Measurements from ENCODE around the gene PCSK6.
"Not testable (repeated sequence)": the region's sequence is repeated elsewhere in the genome, so short reads cannot be mapped to it uniquely, and the experiment has no call there.

The PCSK6 gene

DNA sequence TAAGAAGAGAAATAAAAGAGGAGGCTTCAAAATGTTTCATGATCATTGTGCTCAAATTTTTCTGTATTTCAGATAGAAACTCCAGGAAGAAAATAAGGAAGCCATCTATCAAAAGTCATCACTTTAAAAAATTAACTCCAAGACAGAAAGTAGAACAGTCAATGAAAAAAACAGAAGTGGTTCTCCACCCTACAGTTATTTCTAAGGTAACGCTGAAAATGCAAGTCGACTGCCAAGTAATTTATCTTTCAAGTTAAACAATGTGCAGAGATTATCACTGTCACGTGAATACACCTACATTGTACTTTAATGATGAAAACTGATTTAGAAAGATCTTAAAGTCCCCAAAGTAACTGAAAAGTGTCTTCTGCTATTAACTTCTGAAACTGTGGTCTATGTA is 115.9 kb downstream of the PCSK6 start:
- no peak for DNase-seq

DNA sequence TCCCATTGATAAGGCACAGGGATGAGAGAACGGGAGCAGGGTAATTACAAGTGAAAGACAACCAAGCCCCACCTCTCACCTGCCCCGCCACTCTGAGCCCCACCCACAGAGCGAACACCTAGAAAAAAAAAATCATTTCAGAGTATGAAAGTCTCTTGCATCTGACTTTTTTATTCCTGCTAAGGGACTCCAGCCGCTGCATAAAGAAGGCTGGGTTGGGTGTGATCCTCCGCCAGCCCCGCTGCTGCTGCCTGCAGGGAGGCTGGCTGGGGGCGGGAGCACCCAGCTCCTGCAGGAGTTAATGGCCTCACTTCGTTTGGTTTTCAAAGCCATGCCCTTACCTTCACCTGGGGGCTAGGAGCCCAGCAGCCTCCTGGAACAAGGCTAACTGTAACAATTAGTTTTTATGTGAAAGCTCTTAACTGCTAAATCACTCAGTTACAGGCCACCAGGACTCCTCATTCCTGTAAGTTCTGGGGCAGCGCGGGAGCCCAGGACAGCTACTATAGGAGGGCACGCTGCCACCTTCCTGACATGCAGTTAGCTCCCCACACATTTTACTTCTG is 116.5 kb downstream of the PCSK6 start:
- DNase-seq, result no peak

DNA sequence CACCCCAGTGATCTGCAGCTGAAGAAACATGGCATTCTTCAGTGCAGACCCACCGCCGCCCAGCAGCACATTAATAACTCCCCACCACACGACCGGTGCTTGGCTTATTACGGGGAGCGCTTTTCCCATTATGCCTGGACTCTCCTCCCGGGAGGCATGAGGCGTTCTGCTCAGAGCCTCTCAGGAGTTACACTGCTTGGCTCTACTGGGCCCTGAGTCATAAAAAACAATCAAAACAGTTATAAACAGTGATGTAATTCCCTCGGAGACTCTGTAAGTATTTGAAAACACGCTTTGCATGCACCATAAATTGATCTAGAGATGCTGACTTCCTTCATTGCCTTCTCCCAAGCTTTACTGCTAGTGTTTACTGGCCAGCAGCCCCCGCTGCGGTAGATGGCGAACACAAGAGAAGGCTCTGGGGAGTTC is 117.3 kb downstream of the PCSK6 start:
- DNase-seq, result no peak

DNA sequence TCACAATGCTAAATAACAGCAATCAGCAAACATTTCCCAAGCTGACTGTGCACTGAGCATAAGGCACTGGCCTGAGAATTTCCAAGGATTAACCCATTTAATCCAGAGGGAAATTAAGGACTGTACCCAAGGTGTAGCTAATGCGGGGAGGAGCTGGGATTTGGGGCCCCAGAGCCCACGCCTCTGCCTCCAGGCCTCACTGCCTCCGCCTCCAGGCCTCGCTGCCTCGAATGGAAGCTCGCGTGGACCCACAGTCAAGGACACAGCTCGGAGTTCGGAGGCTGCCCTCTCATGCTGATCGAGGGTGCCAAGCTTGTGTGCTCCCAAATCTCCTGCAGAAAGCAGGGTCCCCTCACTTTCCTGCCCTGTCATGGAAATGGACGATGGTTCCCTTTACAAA is 118.0 kb downstream of the PCSK6 start:
- no peak for DNase-seq

DNA sequence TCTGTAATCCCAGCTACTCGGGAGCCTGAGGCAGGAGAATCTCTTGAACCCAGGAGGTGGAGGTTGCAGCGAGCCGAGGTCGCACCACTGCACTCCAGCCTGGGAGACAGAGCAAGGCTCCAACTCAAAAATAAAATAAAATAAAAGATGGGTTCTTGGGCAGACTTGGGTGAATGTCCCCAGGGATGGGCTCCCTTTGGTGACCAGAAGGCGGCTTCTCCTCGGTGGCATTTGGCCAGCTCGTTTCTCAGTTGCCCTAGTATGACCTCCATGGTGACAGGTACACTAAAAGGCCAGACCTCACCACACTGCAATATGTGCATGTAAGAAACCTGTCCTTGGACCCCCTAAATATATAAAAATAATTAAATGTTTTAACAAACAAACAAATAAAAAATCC is 118.4 kb downstream of the PCSK6 start:
- no peak for DNase-seq

DNA sequence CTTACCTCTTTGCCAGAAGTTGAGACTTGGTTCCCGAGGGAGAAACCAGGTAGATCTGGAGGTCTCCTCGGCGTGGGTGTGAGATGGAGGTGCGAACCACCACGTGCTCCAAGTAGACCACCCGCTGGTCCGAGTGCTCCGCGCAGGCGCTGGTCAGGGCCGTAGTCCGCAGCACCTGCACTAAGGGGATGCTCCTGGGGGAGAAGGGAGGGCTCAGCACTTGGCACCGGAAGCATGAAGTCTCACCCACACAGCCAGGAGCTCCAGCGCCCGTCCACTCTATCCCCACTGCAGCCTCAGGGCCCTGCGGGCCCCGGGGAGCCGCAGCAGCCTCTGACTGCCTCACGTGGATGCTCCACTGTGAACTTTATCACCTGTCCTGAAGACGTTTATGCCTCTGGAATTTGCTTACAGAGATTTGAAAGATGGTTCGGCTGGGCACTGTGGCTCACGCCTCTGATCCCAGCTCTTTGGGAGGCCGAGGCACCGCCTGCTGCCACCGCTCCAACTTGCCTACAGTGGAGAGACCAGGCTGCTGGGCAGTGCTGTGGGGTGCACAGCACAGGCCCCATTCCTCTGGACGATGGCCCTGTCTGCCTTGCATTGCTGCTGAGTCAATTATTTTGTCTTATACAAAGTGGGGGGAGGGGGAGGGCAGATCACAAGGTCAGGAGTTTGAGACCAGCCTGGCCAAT is 119.0 kb downstream of the PCSK6 start:
- DNase-seq, result no peak

DNA sequence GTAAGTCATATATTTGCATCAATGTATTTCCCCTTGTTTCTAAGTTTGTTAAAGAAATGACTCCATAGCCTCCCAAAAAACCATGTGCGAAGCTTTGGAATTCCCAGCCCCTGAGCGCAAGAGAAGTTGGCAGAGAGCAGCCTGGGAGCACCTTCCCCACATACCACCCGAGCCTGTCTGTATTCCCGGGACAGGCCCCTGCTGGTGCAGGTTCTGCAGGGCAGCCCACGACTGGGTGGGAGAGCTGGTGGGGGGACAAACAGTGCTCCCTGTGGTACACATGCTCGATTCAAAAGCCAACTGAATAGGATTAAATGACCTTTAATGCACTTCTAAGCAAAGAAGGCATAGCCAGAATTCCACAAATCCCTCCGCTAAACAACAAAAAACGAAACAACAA is 119.8 kb downstream of the PCSK6 start:
- DNase-seq, result no peak

DNA sequence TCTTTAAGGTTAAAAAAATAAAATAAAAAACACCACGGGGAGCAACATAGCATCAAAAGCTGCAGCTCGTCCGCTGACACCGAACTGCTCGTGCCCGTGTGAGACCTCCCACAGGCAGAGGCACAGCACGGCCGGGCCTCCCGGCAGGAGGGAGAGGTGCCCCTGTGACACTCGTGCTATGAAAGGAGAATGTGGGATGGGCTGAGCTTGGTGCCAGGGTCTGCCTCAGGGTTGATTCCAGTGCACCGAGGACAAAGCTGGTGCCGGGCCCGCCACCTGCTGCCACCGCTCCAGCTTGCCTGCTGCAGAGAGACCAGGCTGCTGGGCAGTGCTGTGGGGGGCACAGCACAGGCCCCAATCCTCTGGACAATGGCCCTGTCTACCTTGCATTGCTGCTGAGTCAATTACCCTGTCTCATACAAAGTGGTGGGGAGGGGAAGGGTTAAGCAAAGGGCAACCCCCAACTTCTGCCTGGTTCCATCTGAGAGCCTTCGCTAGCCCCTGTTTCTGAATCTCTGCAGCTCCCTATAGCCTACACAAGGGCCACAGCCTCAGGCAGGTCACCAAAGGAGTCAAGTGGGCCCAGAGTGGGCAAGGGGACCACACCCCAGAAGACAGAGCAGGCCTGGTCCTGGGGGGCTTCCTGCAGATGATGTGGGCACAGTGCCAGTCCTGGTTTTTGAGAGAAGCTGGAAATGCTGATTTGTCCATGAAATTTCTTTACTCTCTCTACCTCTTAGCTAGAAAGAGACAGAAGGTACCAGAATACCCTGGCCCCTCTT is 120.5 kb downstream of the PCSK6 start:
- DNase-seq, result no peak

DNA sequence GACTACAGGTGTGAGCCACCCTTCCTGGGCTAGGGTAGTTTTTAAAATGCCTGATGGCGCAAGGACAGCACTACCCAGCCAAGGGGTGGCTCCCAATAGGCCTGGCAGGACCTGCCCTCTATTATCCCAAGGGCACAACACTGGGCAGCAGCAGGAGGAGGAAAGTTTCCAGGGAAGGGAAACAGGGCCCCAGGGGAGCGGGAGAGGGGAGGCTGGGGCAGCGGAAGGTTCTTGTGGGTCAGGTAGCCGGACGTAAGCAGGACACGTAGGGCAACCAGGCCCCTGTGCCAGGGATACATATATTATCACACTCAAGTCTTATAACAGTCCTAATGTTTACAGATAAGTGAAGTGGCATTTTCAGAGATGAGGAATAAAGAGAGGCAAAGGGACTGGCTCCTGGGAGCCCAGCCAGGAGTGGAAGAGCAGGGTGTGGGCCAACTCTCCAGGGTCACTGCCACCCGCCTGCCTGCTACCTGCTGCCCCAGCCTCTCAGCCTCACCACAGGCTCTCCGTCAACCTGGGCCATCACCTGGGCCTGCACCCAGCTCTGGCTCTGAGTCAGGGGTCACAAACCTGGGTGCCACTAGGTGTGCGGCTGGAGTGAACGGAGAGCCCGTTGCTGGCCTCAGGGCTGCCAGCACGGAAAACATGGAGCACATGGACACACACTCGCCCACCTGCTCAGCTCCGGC is 121.3 kb downstream of the PCSK6 start:
- DNase-seq, result no peak

DNA sequence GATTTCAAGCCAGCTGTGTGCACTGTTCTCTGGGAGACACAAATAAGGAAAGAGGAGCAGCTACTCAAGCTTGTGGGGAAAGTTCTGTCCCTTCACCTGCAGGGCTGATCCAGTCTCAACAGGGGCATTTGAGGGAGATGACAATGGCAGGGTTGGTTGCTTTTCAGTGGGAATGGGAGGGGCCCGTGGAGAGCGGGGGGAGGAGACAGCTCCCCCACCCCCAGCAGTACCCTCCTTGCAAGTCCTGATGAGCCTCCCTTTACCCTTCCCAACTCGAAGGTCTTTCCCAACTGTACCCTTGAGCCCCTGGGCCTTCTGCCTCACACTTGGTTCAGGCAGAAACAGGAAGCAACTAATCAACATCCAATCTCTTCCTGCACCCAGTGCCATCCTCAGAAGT is 122.7 kb downstream of the PCSK6 start:
- DNase-seq, result no peak

DNA sequence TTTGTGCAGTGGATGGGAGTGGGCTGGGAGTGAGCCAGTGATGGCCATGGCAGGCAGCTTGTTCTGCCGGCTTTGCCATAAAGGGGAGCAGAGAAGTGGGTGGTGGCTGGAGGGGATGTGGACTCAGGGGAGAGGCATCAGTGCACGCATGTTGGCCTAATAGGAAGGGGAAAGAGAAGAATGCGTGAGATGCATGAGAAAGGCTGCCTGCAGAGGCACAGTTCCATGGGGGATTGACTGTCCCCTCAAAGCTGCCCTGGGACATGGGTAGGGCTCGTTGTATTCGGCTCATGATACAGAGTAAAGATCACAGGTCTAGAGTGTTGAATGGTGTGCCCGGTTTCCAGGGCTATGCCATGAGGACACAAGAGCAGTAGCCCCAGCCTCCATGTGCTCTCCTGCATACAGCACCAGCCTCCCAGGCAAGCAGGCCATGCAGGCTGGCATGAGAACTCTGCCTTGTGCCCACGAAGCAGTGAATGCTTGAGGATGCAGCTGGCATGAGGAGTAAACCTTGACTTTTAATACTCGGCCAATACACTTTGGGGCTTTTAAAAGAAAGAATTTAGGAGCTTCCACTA is 126.4 kb downstream of the PCSK6 start:
- no peak for DNase-seq

DNA sequence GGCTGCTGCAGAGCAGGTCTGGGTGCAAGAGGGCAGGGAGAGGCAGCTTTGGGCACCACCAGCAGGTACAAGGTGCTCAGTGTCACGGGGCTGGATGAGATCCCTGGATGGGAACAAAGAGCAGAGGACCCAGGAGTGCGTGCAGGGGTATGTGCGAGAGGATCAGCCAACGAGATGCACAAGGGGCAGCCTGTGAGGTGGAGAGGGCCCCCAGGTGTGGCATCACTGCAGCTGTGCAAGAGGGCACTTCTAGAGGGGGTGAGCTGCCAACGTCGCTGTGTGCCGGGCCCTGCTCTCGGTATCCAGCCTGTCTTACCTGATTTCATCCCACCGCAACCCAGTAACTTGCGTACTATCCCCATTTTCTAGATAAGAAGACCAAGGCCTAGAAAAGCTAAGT is 127.1 kb downstream of the PCSK6 start:
- no peak for DNase-seq

DNA sequence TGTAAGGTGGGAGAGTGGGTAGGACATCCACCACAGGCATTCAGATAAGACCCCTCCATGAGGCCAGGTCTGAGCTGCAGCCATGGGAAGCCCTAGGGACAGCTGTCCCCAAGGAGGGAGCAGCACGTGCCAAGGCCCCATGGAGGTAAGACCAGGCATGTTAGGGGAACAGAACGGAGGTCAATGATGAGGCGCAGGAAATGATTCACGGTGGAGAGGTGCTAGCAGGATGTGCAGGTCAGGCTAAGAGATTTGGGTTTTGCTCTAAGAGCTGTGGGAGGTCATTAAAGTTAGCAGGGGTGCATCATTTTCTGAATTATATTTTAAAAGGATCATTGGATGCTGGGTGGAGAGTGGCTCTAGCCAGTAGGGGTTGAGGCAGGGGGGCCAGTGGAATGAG is 128.1 kb downstream of the PCSK6 start:
- DNase-seq, result no peak

DNA sequence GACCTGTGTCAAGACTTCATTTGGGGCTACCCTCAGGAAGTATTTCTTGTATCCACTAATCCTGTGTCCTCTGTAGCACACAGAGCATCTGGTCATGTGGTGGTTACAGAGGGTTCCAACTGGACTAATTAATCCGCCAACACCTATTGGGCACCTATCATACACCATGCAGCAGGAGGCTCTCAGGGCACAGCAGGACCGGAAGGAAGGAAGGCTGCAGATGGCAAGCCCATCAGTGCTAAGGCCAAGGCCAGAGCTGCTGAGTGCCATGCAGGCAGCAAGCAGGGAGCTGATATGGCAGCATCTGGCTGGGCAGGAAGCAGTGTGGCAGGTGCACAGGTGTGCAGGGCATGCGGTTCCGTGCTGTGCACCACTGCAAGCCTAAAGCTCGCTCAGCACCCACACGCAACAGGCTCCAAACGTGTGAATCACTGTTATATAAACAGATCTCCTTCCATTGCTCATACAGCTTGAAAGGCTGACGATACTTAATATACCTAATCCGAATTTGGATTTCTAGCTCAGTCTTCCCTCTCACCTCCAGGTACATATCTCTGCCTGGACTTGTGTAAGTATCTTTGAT is 130.1 kb downstream of the PCSK6 start:
- DNase-seq, result no peak

DNA sequence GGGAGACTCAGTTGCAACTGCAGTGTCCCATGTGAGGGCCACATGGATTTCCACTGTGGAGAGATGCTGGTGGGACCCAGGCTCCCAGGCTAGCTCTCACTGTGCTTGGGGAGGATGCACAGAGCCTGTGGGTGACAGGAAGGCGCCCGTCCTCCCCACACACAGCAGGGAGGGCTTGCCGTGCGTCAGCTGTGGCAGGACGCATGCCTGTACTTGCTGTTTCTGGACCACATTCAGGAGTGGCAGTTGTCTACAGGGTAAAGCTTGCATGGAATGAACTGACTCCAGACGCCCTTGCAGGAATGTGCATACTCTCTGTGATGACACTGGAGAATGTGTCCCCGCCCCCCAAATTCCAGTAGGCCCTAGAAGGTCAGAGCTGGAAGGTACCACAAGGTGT is 130.6 kb downstream of the PCSK6 start:
- no peak for DNase-seq

DNA sequence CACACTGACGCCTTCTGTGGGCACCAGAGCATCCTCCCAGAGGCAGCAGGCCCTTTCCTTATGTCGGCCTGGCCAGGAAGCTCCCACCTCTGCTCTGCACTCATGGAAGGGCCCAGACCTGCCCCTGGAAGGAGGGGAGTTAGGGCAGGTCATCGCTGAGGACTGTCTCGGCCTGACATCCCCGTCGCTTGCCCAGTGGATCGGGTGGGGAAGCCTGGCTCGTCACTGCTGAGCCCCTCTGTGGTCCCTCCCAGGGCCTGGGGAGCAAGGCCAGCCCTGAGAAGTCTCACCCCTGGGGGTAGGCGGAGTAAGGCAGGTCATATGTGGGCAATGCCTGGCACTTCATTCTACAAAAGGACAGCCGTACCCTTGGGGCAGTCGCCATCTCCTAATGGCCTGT is 131.6 kb downstream of the PCSK6 start:
- DNase-seq, result no peak

DNA sequence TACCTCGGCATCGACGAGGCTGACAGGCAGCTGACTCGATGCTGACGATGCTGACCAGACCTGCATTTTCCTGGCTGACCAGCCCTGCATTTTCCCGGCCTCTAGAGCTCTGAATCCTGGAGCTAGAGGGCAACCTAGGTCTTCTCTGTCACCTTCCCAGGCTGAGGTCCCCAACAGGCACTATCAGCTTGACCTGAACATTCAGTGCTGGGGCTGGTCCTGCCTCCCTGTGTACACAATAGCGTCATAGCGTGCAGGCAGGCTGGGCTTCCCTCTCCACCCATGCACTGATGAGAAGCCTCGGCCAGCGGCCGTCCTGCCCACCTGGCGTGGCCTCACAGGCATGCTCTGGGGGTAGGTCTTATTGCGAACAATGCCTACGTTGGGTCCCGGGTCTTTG is 132.2 kb downstream of the PCSK6 start:
- no peak for DNase-seq

DNA sequence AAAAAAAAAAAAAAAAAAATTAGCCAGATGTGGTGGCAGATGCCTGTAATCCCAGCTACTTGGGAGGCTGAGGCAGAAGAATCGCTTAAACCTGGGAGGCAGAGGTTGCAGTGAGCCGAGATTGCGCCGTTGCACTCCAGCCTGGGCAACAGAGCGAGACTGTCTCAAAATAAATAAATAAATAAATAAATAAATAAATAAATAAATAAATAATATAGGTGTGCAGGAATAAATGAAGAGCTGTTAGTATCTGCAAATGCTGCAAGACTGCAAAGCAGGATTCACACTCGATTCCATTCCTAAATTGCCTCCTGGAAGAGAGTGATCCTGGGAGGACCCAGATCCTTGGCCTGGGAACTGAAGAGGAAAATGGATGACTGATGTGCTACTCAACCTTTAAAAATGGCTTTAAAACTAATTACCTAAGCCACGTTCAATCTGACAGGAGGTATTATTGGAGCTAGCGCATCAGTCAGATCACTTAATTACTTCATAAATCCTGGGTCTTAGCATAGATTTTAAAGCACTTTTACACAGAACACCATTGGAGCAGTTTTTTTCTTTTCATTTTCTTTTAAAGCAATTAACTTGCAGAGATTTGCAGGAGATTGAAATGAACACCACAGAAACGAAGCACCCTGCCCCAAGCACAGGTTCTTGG is 132.9 kb downstream of the PCSK6 start:
- not testable (repeated sequence) for DNase-seq

DNA sequence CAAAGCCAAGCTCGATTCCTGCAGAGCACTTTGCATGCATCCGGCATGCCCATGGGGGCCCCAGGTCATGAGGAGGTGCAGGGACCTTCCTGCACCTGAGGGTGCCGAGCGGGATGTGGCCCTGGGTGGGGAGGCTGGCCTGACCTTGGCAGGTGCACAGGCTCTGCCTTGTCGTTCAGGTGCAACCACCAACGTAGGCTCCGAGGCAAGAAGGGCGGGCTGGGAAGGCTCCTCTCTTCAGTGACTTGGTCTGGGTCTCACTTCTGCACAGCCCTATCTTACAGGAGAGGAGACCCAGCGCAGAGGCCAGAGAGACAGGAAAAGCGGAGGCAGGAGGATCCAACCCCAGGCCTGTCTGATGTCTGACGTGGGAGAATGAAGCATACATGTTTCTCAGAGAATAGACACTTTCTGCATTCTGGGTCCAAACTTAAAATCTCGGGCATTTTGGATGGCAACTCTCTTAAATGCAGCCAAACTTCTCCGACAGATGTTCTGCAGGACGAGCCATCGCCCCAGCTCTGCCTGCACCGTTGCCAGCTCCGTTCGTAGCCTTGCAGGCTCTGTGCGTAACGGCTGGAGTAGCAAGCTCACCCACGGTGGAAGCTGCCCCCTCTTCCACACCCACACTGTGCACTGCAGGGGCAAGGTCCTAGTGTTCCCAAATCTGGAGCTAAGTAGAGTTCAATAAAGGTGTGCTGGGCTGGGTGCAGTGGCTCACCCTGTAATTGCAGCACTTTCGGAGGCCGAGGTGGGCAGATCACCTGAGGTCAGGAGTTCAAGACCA is 133.6 kb downstream of the PCSK6 start:
- DNase-seq, result no peak

DNA sequence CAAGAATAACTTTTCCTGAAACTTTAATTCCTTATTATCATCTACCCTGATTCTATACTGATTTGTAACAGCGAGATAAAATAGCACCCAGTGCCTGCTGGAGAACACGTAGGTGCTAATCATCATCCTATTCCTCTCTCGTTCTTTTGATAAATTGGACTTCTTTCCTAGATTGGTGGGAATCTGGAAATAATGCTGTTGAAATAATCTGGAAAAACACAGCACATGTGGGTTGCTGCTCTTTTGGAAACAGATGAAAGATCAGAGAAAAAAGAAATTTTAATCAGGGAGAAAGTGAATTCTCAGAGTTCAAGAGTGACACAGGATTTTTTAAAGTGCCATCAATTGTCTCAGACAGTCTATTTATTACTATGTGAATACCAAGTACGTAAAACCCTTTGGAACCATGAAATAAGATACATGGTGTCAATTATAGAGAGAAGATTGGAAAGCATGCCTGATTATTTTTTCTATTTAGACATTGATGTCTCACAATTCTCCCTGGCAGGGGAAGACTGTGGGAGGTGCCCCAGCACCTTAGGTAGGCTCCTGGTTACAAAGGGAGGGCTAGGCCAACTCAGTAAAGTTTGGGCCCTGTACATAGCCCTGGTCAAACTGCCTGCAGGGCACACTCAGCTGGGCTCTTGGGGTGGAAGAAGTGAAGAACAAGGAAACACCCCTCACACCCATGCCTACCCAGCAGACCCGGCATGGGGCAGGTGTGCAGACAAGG is 134.4 kb downstream of the PCSK6 start:
- no peak for DNase-seq

DNA sequence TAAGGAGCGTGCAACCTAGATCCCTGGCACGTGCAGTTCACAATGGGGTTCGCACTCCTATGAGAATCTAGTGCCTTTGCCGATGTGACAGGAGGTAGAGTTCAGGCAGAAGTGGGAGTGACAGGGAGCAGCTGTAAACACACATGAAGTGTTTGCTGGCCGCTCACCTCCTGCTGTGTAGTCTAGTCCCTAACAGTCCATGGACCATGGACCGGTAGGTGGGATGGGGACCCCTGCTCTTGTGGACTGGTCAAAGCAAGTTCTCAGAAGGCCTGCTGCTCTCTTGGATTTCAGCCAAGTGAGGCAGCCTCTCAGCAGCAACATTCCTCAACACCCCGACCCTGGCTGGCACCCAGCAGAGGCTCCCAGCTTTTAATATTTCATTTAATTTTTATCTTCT is 136.3 kb downstream of the PCSK6 start:
- DNase-seq, result no peak

Data from effector CD8-positive, alpha-beta T cell (primary cell).